ENCODE results near the gene NSMCE1. TPM values are rescaled to one million over a fixed set of nuclear protein-coding genes. Genes with fewer than 3 reads are reported as not detected.

Gene NSMCE1
- total and polyA plus RNA-seq, 2 of the 8 experiments (the other 6 are each of a cell fraction or from before 2014, with no cell fraction given): 8.1 to 16.6 TPM

GRCh38 chr16:27237219-27238015 is 31.2 kb downstream of the NSMCE1 start (continued):
- TF ChIP-seq KDM4A (IDR thresholded peaks at IDR 0.05; ENCODE audit: low read depth, low read length, severe bottlenecking) (no peak), POLR2A (IDR thresholded peaks at IDR 0.05; ENCODE audit: control extremely low read depth in 1 of 2, low read depth in 2 of 2, low read length in 2 of 2) (no peak)

All from H1 (cell line).